IPS DF 4.7 (cell line): ENCODE results near the gene TMEM97.
"Not testable (repeated sequence)": the region's sequence is repeated elsewhere in the genome, so short reads cannot be mapped to it uniquely, and the experiment has no call there.

Experiments used
- DNase-seq: peaks from one replicate; pipeline ENCODE4 v3.0.0-alpha.2; 2013; ENCODE audit warnings: low spot score; ENCODE audit errors: extremely low read depth

Gene TMEM97

GRCh38 chr17:28338056-28338768 is 19.2 kb downstream of the TMEM97 start:
- no peak for DNase-seq

- not testable (repeated sequence) for DNase-seq
Observed at GRCh38 chr17:28338769-28339212, 19.8 kb downstream of the TMEM97 start.

GRCh38 chr17:28339431-28339830 is 20.4 kb downstream of the TMEM97 start:
- no peak for DNase-seq

GRCh38 chr17:28340374-28340773 is 21.4 kb downstream of the TMEM97 start:
- no peak for DNase-seq

- no peak for DNase-seq
Observed at GRCh38 chr17:28341516-28341915, 22.5 kb downstream of the TMEM97 start.

- no peak for DNase-seq
Observed at GRCh38 chr17:28342313-28342712, 23.3 kb downstream of the TMEM97 start.

GRCh38 chr17:28343491-28343932 is 24.5 kb downstream of the TMEM97 start:
- no peak for DNase-seq

GRCh38 chr17:28344011-28344410 is 25.0 kb downstream of the TMEM97 start:
- no peak for DNase-seq

GRCh38 chr17:28344435-28344901 is 25.5 kb downstream of the TMEM97 start:
- DNase-seq = no peak

GRCh38 chr17:28345419-28346198 is 26.6 kb downstream of the TMEM97 start:
- DNase-seq = no peak

GRCh38 chr17:28346199-28346580 is 27.2 kb downstream of the TMEM97 start:
- DNase-seq = no peak

GRCh38 chr17:28346746-28347246 is 27.8 kb downstream of the TMEM97 start:
- no peak for DNase-seq

GRCh38 chr17:28347261-28347891 is 28.4 kb downstream of the TMEM97 start:
- DNase-seq = no peak

- no peak for DNase-seq
Observed at GRCh38 chr17:28348979-28349378, 30.0 kb downstream of the TMEM97 start.

GRCh38 chr17:28350271-28350670 is 31.3 kb downstream of the TMEM97 start:
- no peak for DNase-seq

- DNase-seq = no peak
Observed at GRCh38 chr17:28357061-28357900, 38.3 kb downstream of the TMEM97 start, which contains the start of gene POLDIP2. TSS of gene POLDIP2 (minus strand) at chr17:28357527. CDS start at chr17:28357448, 79 bp downstream.

- DNase-seq = no peak
Observed at GRCh38 chr17:28357901-28358197, 38.8 kb downstream of the TMEM97 start.

GRCh38 chr17:28363186-28363585 is 44.2 kb downstream of the TMEM97 start:
- no peak for DNase-seq

GRCh38 chr17:28363776-28364650 is 45.0 kb downstream of the TMEM97 start:
- no peak for DNase-seq
